Measurements from ENCODE around the gene SPOCK3.

- TF ChIP-seq EZH2phosphoT487 (IDR thresholded peaks at IDR 0.05; ENCODE audit: borderline replicate concordance, low read depth, low read length): no peak
- no peak for TF ChIP-seq CTCF (conservative IDR thresholded peaks at IDR 0.05; ENCODE audit: low read length)
These were observed 219.3 kb downstream of the SPOCK3 start for GRCh38 chr4:167014944-167015343.
